Measurements from ENCODE around the gene IFI6. TPM values are rescaled to one million over a fixed set of nuclear protein-coding genes. Genes with fewer than 3 reads are reported as not detected.

IFI6 gene
- total RNA-seq, 1 experiment from 2014 or later: 14.8 TPM

- Histone ChIP-seq H4K20me1 (ENCODE audit: insufficient read depth) (no peaks in the 10 kb centered on the region), H3K79me2 (ENCODE audit: insufficient read depth, low read length) (no peaks in the 10 kb centered on the region), H3K9me3 (ENCODE audit: control insufficient read depth in 1 of 2, insufficient read depth in 1 of 2, low read depth in 1 of 2, low read length in 2 of 2) (no peaks in the 10 kb centered on the region), H3K4me2 (ENCODE audit: low read length) (no peak overlapping the region), H3K9ac (ENCODE audit: low read length) (no peak overlapping the region), H3K27ac (ENCODE audit: low read depth, low read length) (no peak overlapping the region), H2AFZ (ENCODE audit: low read depth, low read length, poor library complexity, severe bottlenecking) (no peak overlapping the region), H3K4me3 (replicated peaks in 1 of 2; ENCODE audit: low read depth in 1 of 2, low read length in 2 of 2) (no peak overlapping the region), H3K9me2 (ENCODE audit: insufficient read depth) (no peaks in the 10 kb centered on the region), H3K27me3 (ENCODE audit: insufficient read depth, low read length) (no peaks in the 10 kb centered on the region), H3K4me1 (ENCODE audit: control insufficient read depth in 1 of 2, insufficient read depth in 2 of 2, low read length in 2 of 2) (peaks cover 0 to 6% of the 10 kb centered on the region in 2 experiments; a peak in 2 of 4 replicates), H3K36me3 (ENCODE audit: control insufficient read depth in 1 of 2, insufficient read depth in 2 of 2, low read length in 2 of 2) (no peaks in the 10 kb centered on the region)
- ChIA-PET CTCF (no interaction called here), RAD21 (ENCODE audit: low non-redundant PET in 1 of 2, low total read pairs in 2 of 2, uncharacterized antibody in 2 of 2, unreplicated experiment in 2 of 2) (no interaction called here), POLR2A (no interaction called here)
- TF ChIP-seq EZH2phosphoT487 (IDR thresholded peaks at IDR 0.05; ENCODE audit: borderline replicate concordance): no peak
- no peak for TF ChIP-seq ZNF274 (IDR thresholded peaks at IDR 0.05; ENCODE audit: low read depth, low read length)
- TF ChIP-seq POLR2AphosphoS5 (IDR thresholded peaks at IDR 0.05; ENCODE audit: low read depth, low read length): no peak
- no peak for TF ChIP-seq POLR2A (IDR thresholded peaks at IDR 0.05; ENCODE audit: borderline replicate concordance, extremely low read depth, insufficient read depth, insufficient read length)
- TF ChIP-seq, protein P1, sequence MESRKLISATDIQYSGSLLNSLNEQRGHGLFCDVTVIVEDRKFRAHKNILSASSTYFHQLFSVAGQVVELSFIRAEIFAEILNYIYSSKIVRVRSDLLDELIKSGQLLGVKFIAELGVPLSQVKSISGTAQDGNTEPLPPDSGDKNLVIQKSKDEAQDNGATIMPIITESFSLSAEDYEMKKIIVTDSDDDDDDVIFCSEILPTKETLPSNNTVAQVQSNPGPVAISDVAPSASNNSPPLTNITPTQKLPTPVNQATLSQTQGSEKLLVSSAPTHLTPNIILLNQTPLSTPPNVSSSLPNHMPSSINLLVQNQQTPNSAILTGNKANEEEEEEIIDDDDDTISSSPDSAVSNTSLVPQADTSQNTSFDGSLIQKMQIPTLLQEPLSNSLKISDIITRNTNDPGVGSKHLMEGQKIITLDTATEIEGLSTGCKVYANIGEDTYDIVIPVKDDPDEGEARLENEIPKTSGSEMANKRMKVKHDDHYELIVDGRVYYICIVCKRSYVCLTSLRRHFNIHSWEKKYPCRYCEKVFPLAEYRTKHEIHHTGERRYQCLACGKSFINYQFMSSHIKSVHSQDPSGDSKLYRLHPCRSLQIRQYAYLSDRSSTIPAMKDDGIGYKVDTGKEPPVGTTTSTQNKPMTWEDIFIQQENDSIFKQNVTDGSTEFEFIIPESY (IDR thresholded peaks at IDR 0.05; ENCODE audit: extremely low read depth, insufficient replicate concordance, low read length): no peak
- no peak for TF ChIP-seq SP1 (IDR thresholded peaks at IDR 0.05; ENCODE audit: low read depth)
- no peak for TF ChIP-seq EGR1 (IDR thresholded peaks at IDR 0.05; ENCODE audit: low read depth)
- TF ChIP-seq CBX3 (IDR thresholded peaks at IDR 0.05; ENCODE audit: low read depth): no peak
- no peak for TF ChIP-seq MAX (IDR thresholded peaks at IDR 0.05)
- TF ChIP-seq, protein P2, sequence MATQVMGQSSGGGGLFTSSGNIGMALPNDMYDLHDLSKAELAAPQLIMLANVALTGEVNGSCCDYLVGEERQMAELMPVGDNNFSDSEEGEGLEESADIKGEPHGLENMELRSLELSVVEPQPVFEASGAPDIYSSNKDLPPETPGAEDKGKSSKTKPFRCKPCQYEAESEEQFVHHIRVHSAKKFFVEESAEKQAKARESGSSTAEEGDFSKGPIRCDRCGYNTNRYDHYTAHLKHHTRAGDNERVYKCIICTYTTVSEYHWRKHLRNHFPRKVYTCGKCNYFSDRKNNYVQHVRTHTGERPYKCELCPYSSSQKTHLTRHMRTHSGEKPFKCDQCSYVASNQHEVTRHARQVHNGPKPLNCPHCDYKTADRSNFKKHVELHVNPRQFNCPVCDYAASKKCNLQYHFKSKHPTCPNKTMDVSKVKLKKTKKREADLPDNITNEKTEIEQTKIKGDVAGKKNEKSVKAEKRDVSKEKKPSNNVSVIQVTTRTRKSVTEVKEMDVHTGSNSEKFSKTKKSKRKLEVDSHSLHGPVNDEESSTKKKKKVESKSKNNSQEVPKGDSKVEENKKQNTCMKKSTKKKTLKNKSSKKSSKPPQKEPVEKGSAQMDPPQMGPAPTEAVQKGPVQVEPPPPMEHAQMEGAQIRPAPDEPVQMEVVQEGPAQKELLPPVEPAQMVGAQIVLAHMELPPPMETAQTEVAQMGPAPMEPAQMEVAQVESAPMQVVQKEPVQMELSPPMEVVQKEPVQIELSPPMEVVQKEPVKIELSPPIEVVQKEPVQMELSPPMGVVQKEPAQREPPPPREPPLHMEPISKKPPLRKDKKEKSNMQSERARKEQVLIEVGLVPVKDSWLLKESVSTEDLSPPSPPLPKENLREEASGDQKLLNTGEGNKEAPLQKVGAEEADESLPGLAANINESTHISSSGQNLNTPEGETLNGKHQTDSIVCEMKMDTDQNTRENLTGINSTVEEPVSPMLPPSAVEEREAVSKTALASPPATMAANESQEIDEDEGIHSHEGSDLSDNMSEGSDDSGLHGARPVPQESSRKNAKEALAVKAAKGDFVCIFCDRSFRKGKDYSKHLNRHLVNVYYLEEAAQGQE (IDR thresholded peaks at IDR 0.05; ENCODE audit: low read depth): no peak
- TF ChIP-seq EZH2 (IDR thresholded peaks at IDR 0.05): no peak
- TF ChIP-seq CTCF (IDR thresholded peaks at IDR 0.05 in 2 of 3, conservative IDR thresholded peaks at IDR 0.05 in 1 of 3; ENCODE audit: borderline replicate concordance in 1 of 3, insufficient read depth in 1 of 3, low read depth in 2 of 3, low read length in 2 of 3): no peak
- TF ChIP-seq TCF7L2 (IDR thresholded peaks at IDR 0.05; ENCODE audit: borderline replicate concordance, extremely low read depth, insufficient read depth, insufficient read length): no peak
- no peak for TF ChIP-seq SRF (IDR thresholded peaks at IDR 0.05; ENCODE audit: low read depth)
- no peak for TF ChIP-seq ELF1 (IDR thresholded peaks at IDR 0.05; ENCODE audit: borderline replicate concordance, low read depth)
- no peak for TF ChIP-seq CEBPB (IDR thresholded peaks at IDR 0.05; ENCODE audit: low read depth)
- no peak for TF ChIP-seq ZFX (IDR thresholded peaks at IDR 0.05)
- TF ChIP-seq YY1 (IDR thresholded peaks at IDR 0.05; ENCODE audit: extremely low read depth, insufficient replicate concordance, low read depth, low read length): no peak
- ATAC-seq: no peak
- no peak for DNase-seq (ENCODE audit: low read depth, low spot score)
- intact Hi-C loops (cut with micrococcal nuclease): no loop called here
- BruUV-seq (replicated peaks): no TSS peak
These were observed 45.7 kb downstream of the IFI6 start for GRCh38 chr1:27626031-27626935.

Measured in HCT116 (cell line).